Measurements from ENCODE around the gene TSPO2. TPM values are rescaled to one million over a fixed set of nuclear protein-coding genes. Genes with fewer than 3 reads are reported as not detected.

The TSPO2 gene
- total and polyA plus RNA-seq, 9 of the 15 experiments (the other 6 are each of a cell fraction or from before 2014, with no cell fraction given) = not detected

DNA sequence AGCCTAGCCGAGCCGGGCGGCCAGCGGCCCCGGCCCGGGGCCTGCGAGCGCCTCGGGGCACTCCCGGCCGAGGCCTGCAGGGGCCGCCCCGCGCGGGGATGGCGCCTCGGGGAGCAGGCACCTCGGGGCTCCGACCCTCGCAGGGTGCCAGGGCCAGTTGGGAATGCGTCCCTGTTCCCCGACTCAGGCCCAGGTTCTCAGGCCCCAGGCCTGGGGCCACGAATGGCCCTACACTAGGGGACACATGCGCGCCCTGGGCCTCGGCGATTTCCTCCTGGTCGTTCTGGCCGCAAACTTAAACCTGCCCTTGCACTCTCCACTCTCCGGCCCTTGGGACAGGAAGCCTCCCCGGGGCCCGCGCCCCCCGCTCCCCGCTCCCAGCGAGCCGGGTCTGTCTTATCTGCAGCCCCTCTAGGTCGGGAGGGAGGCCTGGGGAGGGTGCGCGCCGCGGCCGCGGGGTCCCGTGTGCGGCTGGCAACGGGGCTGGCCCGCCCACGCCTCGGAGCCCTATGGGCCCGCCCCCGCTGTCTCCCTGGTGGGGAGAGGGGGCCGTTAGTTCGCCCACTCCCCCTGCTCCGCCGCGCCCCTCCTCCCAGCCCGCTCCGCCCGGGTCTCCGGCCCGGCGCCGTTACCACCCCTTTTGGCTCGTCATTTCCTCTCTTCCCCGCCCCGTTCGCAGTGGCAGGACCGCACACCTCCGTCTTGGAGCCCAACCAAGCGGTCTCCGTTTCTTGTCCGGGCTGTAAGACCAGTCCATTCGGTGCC is 31.1 kb downstream of the TSPO2 start (continued):
- TF ChIP-seq, protein P1, sequence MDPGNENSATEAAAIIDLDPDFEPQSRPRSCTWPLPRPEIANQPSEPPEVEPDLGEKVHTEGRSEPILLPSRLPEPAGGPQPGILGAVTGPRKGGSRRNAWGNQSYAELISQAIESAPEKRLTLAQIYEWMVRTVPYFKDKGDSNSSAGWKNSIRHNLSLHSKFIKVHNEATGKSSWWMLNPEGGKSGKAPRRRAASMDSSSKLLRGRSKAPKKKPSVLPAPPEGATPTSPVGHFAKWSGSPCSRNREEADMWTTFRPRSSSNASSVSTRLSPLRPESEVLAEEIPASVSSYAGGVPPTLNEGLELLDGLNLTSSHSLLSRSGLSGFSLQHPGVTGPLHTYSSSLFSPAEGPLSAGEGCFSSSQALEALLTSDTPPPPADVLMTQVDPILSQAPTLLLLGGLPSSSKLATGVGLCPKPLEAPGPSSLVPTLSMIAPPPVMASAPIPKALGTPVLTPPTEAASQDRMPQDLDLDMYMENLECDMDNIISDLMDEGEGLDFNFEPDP (CRISPR knock-in tag; IDR thresholded peaks at IDR 0.05) = no peak
- TF ChIP-seq ZNF197 (CRISPR knock-in tag; IDR thresholded peaks at IDR 0.05; ENCODE audit: low read depth) (no peak), ZNF507 (tag; conservative IDR thresholded peaks at IDR 0.05) (no peak), SNRNP70 (optimal IDR thresholded peaks at IDR 0.05; ENCODE audit: low read depth, low read length) (no peak), FOS (IDR thresholded peaks at IDR 0.05; ENCODE audit: extremely low read depth, insufficient read length) (no peak), GTF2E2 (tag; IDR thresholded peaks at IDR 0.05) (peak; percentile 53), MAFG (tag; conservative IDR thresholded peaks at IDR 0.05) (no peak), MEIS2 (IDR thresholded peaks at IDR 0.05; ENCODE audit: partially characterized antibody) (no peak), FOXK2 (conservative IDR thresholded peaks at IDR 0.05 in 1 of 2, IDR thresholded peaks at IDR 0.05 in 1 of 2; ENCODE audit: low read depth in 2 of 2) (no peak), KDM4B (IDR thresholded peaks at IDR 0.05; ENCODE audit: borderline replicate concordance in 2 of 2, low read depth in 1 of 2) (peak in 1 of 2 experiments; percentile 92; a peak in 1 of 4 replicates), BDP1 (IDR thresholded peaks at IDR 0.05; ENCODE audit: insufficient read depth, insufficient read length) (no peak), PRPF4 (IDR thresholded peaks at IDR 0.05; ENCODE audit: insufficient read depth, low read depth, low read length, poor library complexity, severe bottlenecking) (peak; percentile 86), ZNF232 (CRISPR knock-in tag; IDR thresholded peaks at IDR 0.05) (peak; percentile 64; the same call in 1 of the 2 replicates), ZNF212 (CRISPR knock-in tag; IDR thresholded peaks at IDR 0.05) (no peak), ZNF274 (IDR thresholded peaks at IDR 0.05; ENCODE audit: borderline replicate concordance, low read depth, low read length) (no peak), ZNF584 (CRISPR knock-in tag; IDR thresholded peaks at IDR 0.05; ENCODE audit: low read depth) (no peak), ZNF311 (CRISPR knock-in tag; IDR thresholded peaks at IDR 0.05) (no peak)
- TF ChIP-seq, protein P2, sequence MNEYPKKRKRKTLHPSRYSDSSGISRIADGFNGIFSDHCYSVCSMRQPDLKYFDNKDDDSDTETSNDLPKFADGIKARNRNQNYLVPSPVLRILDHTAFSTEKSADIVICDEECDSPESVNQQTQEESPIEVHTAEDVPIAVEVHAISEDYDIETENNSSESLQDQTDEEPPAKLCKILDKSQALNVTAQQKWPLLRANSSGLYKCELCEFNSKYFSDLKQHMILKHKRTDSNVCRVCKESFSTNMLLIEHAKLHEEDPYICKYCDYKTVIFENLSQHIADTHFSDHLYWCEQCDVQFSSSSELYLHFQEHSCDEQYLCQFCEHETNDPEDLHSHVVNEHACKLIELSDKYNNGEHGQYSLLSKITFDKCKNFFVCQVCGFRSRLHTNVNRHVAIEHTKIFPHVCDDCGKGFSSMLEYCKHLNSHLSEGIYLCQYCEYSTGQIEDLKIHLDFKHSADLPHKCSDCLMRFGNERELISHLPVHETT (CRISPR knock-in tag; conservative IDR thresholded peaks at IDR 0.05 in 1 of 2, IDR thresholded peaks at IDR 0.05 in 1 of 2) = peak in 1 of 2 experiments; percentile 91; a peak in 2 of 4 replicates
- TF ChIP-seq, protein P3, sequence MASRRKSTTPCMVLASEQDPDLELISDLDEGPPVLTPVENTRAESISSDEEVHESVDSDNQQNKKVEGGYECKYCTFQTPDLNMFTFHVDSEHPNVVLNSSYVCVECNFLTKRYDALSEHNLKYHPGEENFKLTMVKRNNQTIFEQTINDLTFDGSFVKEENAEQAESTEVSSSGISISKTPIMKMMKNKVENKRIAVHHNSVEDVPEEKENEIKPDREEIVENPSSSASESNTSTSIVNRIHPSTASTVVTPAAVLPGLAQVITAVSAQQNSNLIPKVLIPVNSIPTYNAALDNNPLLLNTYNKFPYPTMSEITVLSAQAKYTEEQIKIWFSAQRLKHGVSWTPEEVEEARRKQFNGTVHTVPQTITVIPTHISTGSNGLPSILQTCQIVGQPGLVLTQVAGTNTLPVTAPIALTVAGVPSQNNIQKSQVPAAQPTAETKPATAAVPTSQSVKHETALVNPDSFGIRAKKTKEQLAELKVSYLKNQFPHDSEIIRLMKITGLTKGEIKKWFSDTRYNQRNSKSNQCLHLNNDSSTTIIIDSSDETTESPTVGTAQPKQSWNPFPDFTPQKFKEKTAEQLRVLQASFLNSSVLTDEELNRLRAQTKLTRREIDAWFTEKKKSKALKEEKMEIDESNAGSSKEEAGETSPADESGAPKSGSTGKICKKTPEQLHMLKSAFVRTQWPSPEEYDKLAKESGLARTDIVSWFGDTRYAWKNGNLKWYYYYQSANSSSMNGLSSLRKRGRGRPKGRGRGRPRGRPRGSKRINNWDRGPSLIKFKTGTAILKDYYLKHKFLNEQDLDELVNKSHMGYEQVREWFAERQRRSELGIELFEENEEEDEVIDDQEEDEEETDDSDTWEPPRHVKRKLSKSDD (conservative IDR thresholded peaks at IDR 0.05; ENCODE audit: low read length) = no peak

Measured in K562 (cell line).